ENCODE data around the gene ZNF575.

The ZNF575 gene

GRCh38 chr19:43534816-43535761 lies 2.1 kb downstream of the ZNF575 start:
- Histone ChIP-seq H3K4me1 (ENCODE audit: control insufficient read depth, insufficient read depth, low read depth, low read length) (peaks cover 11% of the 10 kb centered on the region), H3K27ac (ENCODE audit: low read length, poor library complexity, severe bottlenecking) (no peak overlapping the region), H3K4ac (ENCODE audit: low read depth in 1 of 2, low read length in 2 of 2) (no peak overlapping the region), H4K91ac (ENCODE audit: low read length) (peak overlapping the region; percentile 43), H3K18ac (ENCODE audit: low read depth in 1 of 2, low read length in 2 of 2) (peak overlapping the region in 1 of 2 experiments; percentile 35), H2AK5ac (ENCODE audit: low read length, severe bottlenecking) (no peak overlapping the region), H3K79me1 (replicated peaks; ENCODE audit: low read length, poor library complexity, severe bottlenecking) (no peaks in the 10 kb centered on the region), H3K36me3 (ENCODE audit: control insufficient read depth in 1 of 2, insufficient read depth in 2 of 2, low read depth in 1 of 2, low read length in 2 of 2) (peaks cover 22 to 27% of the 10 kb centered on the region in 2 experiments), H3K9me3 (ENCODE audit: control insufficient read depth, low read length) (peaks cover 9% of the 10 kb centered on the region), H3K9ac (ENCODE audit: low read length) (peak overlapping the region; percentile 56), H2BK5ac (ENCODE audit: low read depth, low read length, poor library complexity, severe bottlenecking) (no peak overlapping the region), H3K27me3 (ENCODE audit: control insufficient read depth in 1 of 2, insufficient read depth in 1 of 2, low read length in 2 of 2) (no peaks in the 10 kb centered on the region), H3K23ac (ENCODE audit: low read length in 2 of 2) (no peak overlapping the region), H2BK120ac (ENCODE audit: low read depth, low read length) (no peak overlapping the region), H2AFZ (ENCODE audit: low read depth, low read length) (no peak overlapping the region), H4K8ac (ENCODE audit: low read length) (no peak overlapping the region), H3K14ac (ENCODE audit: low read length in 2 of 2) (no peak overlapping the region), H3K4me2 (ENCODE audit: low read length, poor library complexity, severe bottlenecking) (no peak overlapping the region), H3K4me3 (ENCODE audit: insufficient read depth in 1 of 2, low read depth in 1 of 2, low read length in 2 of 2) (peak overlapping the region in 1 of 2 experiments; percentile 95), H2BK15ac (ENCODE audit: low read depth, poor library complexity, severe bottlenecking) (no peak overlapping the region), H2BK12ac (ENCODE audit: low read length in 2 of 2) (no peak overlapping the region)
- WGBS = 88% methylated on average over 62 of the region's 62 CpGs
- DNase-seq = peak; percentile 74

- H3K4me2 ChIP-seq (ENCODE audit: low read length, poor library complexity, severe bottlenecking) = no peak overlapping the region
- H3K9me3 ChIP-seq (ENCODE audit: control insufficient read depth, low read length) = peaks cover 9% of the 10 kb centered on the region
- H2BK12ac ChIP-seq (ENCODE audit: low read length in 2 of 2) = no peak overlapping the region
- no peak overlapping the region for H3K4ac ChIP-seq (ENCODE audit: low read depth in 1 of 2, low read length in 2 of 2)
- H3K14ac ChIP-seq (ENCODE audit: low read length in 2 of 2) = no peak overlapping the region
- H4K8ac ChIP-seq (ENCODE audit: low read length) = no peak overlapping the region
- DNase-seq = no peak
- no peak overlapping the region for H2BK5ac ChIP-seq (ENCODE audit: low read depth, low read length, poor library complexity, severe bottlenecking)
- H3K36me3 ChIP-seq (ENCODE audit: control insufficient read depth in 1 of 2, insufficient read depth in 2 of 2, low read depth in 1 of 2, low read length in 2 of 2) = peaks cover 55 to 62% of the 10 kb centered on the region in 2 experiments
- no peak overlapping the region for H4K91ac ChIP-seq (ENCODE audit: low read length)
- no peaks in the 10 kb centered on the region for H3K27me3 ChIP-seq (ENCODE audit: control insufficient read depth in 1 of 2, insufficient read depth in 1 of 2, low read length in 2 of 2)
- no peak overlapping the region for H2BK15ac ChIP-seq (ENCODE audit: low read depth, poor library complexity, severe bottlenecking)
- H2AFZ ChIP-seq (ENCODE audit: low read depth, low read length) = no peak overlapping the region
- no peak overlapping the region for H3K4me3 ChIP-seq (ENCODE audit: insufficient read depth in 1 of 2, low read depth in 1 of 2, low read length in 2 of 2)
- no peaks in the 10 kb centered on the region for H3K79me1 ChIP-seq (replicated peaks; ENCODE audit: low read length, poor library complexity, severe bottlenecking)
- no peak overlapping the region for H2AK5ac ChIP-seq (ENCODE audit: low read length, severe bottlenecking)
- no peak overlapping the region for H3K27ac ChIP-seq (ENCODE audit: low read length, poor library complexity, severe bottlenecking)
- H3K23ac ChIP-seq (ENCODE audit: low read length in 2 of 2) = no peak overlapping the region
- no peak overlapping the region for H3K18ac ChIP-seq (ENCODE audit: low read depth in 1 of 2, low read length in 2 of 2)
- peaks cover 4% of the 10 kb centered on the region for H3K4me1 ChIP-seq (ENCODE audit: control insufficient read depth, insufficient read depth, low read depth, low read length)
- no peak overlapping the region for H3K9ac ChIP-seq (ENCODE audit: low read length)
- no peak overlapping the region for H2BK120ac ChIP-seq (ENCODE audit: low read depth, low read length)
Observed at GRCh38 chr19:43538922-43539321, 5.9 kb downstream of the ZNF575 start.

GRCh38 chr19:43540381-43540780 lies 7.4 kb downstream of the ZNF575 start:
- Histone ChIP-seq H2BK120ac (ENCODE audit: low read depth, low read length) (no peak overlapping the region), H3K23ac (ENCODE audit: low read length in 2 of 2) (no peak overlapping the region), H2BK5ac (ENCODE audit: low read depth, low read length, poor library complexity, severe bottlenecking) (no peak overlapping the region), H3K18ac (ENCODE audit: low read depth in 1 of 2, low read length in 2 of 2) (no peak overlapping the region), H3K9me3 (ENCODE audit: control insufficient read depth, low read length) (peaks cover 9% of the 10 kb centered on the region), H3K4me1 (ENCODE audit: control insufficient read depth, insufficient read depth, low read depth, low read length) (no peaks in the 10 kb centered on the region), H3K4me2 (ENCODE audit: low read length, poor library complexity, severe bottlenecking) (no peak overlapping the region), H3K79me1 (replicated peaks; ENCODE audit: low read length, poor library complexity, severe bottlenecking) (no peaks in the 10 kb centered on the region), H3K14ac (ENCODE audit: low read length in 2 of 2) (no peak overlapping the region), H3K4ac (ENCODE audit: low read depth in 1 of 2, low read length in 2 of 2) (no peak overlapping the region), H3K4me3 (ENCODE audit: insufficient read depth in 1 of 2, low read depth in 1 of 2, low read length in 2 of 2) (no peak overlapping the region), H3K27ac (ENCODE audit: low read length, poor library complexity, severe bottlenecking) (no peak overlapping the region), H4K91ac (ENCODE audit: low read length) (no peak overlapping the region), H3K36me3 (ENCODE audit: control insufficient read depth in 1 of 2, insufficient read depth in 2 of 2, low read depth in 1 of 2, low read length in 2 of 2) (peaks cover 62 to 73% of the 10 kb centered on the region in 2 experiments), H4K8ac (ENCODE audit: low read length) (no peak overlapping the region), H2BK15ac (ENCODE audit: low read depth, poor library complexity, severe bottlenecking) (no peak overlapping the region), H3K9ac (ENCODE audit: low read length) (no peak overlapping the region), H2BK12ac (ENCODE audit: low read length in 2 of 2) (no peak overlapping the region), H3K27me3 (ENCODE audit: control insufficient read depth in 1 of 2, insufficient read depth in 1 of 2, low read length in 2 of 2) (no peaks in the 10 kb centered on the region), H2AK5ac (ENCODE audit: low read length, severe bottlenecking) (no peak overlapping the region), H2AFZ (ENCODE audit: low read depth, low read length) (no peak overlapping the region)
- DNase-seq = no peak
- WGBS = 100% methylated on average over 3 of the region's 3 CpGs

GRCh38 chr19:43541920-43542650 lies 9.1 kb downstream of the ZNF575 start:
- 93% methylated on average over 3 of the region's 5 CpGs for WGBS

More at GRCh38 chr19:43541920-43542650, 9.1 kb downstream of the ZNF575 start:
- H4K91ac ChIP-seq (ENCODE audit: low read length) = no peak overlapping the region
- no peak overlapping the region for H3K27ac ChIP-seq (ENCODE audit: low read length, poor library complexity, severe bottlenecking)
- H3K9ac ChIP-seq (ENCODE audit: low read length) = no peak overlapping the region
- H2BK5ac ChIP-seq (ENCODE audit: low read depth, low read length, poor library complexity, severe bottlenecking) = no peak overlapping the region
- H2BK12ac ChIP-seq (ENCODE audit: low read length in 2 of 2) = no peak overlapping the region
- H2AFZ ChIP-seq (ENCODE audit: low read depth, low read length) = no peak overlapping the region
- H3K4me3 ChIP-seq (ENCODE audit: insufficient read depth in 1 of 2, low read depth in 1 of 2, low read length in 2 of 2) = no peak overlapping the region
- H3K36me3 ChIP-seq (ENCODE audit: control insufficient read depth in 1 of 2, insufficient read depth in 2 of 2, low read depth in 1 of 2, low read length in 2 of 2) = peaks cover 76 to 77% of the 10 kb centered on the region in 2 experiments
- no peak overlapping the region for H3K4ac ChIP-seq (ENCODE audit: low read depth in 1 of 2, low read length in 2 of 2)
- H3K4me1 ChIP-seq (ENCODE audit: control insufficient read depth, insufficient read depth, low read depth, low read length) = no peaks in the 10 kb centered on the region
- H2BK120ac ChIP-seq (ENCODE audit: low read depth, low read length) = no peak overlapping the region
- no peaks in the 10 kb centered on the region for H3K27me3 ChIP-seq (ENCODE audit: control insufficient read depth in 1 of 2, insufficient read depth in 1 of 2, low read length in 2 of 2)
- no peak overlapping the region for H2BK15ac ChIP-seq (ENCODE audit: low read depth, poor library complexity, severe bottlenecking)
- H3K23ac ChIP-seq (ENCODE audit: low read length in 2 of 2) = no peak overlapping the region
- H3K4me2 ChIP-seq (ENCODE audit: low read length, poor library complexity, severe bottlenecking) = no peak overlapping the region
- no peaks in the 10 kb centered on the region for H3K79me1 ChIP-seq (replicated peaks; ENCODE audit: low read length, poor library complexity, severe bottlenecking)
- peaks cover 9% of the 10 kb centered on the region for H3K9me3 ChIP-seq (ENCODE audit: control insufficient read depth, low read length)
- no peak overlapping the region for H4K8ac ChIP-seq (ENCODE audit: low read length)
- no peak for DNase-seq
- H3K14ac ChIP-seq (ENCODE audit: low read length in 2 of 2) = no peak overlapping the region
- H2AK5ac ChIP-seq (ENCODE audit: low read length, severe bottlenecking) = no peak overlapping the region
- no peak overlapping the region for H3K18ac ChIP-seq (ENCODE audit: low read depth in 1 of 2, low read length in 2 of 2)

Data from mesenchymal stem cell (in vitro differentiated cells and primary cell).